ENCODE measurements around the gene CSE1L.
"Not testable (repeated sequence)": the region's sequence is repeated elsewhere in the genome, so short reads cannot be mapped to it uniquely, and the experiment has no call there.

CSE1L gene

DNA sequence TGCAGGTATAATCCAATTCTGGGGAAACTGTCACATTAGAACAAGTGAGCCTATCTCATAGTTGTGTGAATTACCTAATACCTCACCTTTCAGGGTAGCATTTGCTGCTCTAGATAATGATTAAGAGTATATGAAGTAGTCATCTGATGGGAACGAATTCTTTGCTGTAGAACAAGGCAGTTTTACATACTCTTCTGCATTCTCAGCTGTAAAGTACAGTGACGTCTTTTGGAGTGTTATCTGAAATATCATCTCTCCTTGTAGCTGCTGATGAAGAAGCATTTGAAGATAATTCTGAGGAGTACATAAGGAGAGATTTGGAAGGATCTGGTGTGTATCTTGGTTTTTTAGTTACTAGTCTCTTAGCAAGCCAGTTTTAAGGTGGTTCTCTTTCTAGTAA lies 28.4 kb downstream of the CSE1L start:
- DNase-seq: no peak

GRCh38 chr20:49078310-49078709 lies 32.2 kb downstream of the CSE1L start:
- DNase-seq: no peak

DNA sequence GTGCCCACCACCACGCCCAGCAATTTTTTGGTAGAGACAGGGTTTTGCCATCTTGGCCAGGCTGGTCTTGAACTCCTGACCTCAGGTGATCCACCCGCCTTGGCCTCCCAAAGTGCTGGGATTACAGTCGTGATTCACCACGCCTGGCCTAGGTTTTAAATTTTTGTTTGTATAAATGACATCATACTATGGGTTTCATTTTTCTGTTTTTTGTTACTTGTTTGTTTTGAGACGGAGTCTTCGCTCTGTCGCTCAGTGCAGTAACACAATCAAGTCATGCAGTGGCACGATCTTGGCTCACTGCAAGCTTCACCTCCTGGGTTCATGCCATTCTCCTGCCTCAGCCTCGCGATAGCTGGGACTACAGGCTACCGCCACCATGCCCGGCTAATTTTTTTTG lies 36.2 kb downstream of the CSE1L start:
- not testable (repeated sequence) for DNase-seq

DNA sequence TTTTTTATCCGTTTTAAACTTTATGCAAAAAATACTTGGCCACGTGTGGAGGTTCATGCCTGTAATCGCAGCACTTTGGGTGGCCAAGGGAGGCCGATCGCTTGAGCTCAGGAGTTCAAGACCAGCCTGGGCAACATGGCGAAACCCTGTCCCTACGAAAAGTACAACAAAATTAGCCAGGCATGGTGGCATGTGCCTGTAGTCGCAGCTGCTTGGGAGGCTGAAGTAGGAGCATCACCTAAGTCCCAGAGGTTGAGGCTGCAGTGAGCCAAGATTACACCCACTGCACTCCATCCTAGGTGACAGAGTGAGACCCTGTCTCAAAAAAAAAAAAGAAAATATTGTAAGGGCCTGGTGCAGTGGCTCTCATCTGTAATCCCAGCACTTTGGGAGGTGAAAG lies 45.0 kb downstream of the CSE1L start:
- no peak for DNase-seq

GRCh38 chr20:49091762-49092161 lies 45.6 kb downstream of the CSE1L start:
- DNase-seq: no peak

GRCh38 chr20:49096203-49096730 lies 50.2 kb downstream of the CSE1L start:
- no peak for DNase-seq

GRCh38 chr20:49097159-49097558 lies 51.0 kb downstream of the CSE1L start:
- DNase-seq: no peak

DNA sequence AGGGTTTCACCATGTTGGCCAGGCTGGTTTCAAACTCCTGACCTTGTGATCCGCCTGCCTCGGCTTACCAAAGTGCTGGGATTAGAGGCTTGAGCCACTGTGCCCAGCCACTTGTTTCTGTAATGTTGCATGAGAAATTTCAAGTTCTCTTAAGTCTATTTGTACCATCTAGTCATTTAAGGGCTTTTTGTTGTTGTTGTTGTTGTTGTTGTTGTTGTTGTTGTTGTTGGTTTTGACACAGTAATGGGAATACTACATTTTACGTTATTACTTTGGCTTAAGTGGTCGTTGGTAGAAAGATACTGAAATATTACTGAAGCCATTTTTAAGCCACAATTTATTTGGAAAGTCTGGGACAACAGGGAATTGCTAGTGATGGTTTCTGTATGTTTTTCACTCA lies 52.0 kb downstream of the CSE1L start:
- no peak for DNase-seq

DNA sequence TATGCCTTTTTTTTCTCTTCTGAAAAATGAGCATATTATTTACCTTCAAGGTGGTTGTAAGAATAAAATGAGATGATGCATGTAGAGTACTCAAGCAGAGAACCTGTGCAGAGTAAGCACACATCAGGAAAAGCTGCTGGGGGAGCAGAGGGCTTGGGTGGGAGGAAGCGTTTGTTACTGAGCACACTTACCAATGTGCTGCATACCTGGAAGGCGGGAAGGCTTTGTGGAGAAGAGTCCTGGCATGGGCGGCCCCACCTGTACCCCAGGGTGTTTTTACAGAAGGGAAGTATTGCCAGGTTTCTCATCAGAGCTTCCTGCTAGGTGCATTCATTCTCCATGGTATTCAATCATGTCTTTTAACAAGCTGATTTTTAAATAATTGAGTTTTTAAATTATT lies 52.9 kb downstream of the CSE1L start:
- no peak for DNase-seq

DNA sequence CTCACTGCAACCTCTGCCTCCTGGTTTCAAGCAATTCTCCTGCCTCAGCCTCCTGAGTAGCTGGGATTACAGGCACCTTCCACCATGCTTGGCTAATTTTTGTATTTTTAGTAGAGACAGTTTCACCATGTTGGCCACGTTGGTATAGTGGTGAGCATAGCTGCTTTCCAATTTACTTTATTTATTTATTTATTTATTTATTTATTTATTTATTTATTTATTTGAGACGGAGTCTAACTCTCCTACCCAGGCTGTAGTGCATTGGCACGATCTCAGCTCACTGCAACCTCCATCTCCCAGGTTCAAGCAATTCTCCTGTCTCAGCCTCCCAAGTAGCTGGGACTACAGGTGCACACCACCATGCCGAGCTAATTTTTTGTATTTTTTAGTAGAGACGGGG lies 54.2 kb downstream of the CSE1L start:
- DNase-seq: not testable (repeated sequence)

- no peak for DNase-seq
Observed at GRCh38 chr20:49100972-49101371, 54.9 kb downstream of the CSE1L start.

DNA sequence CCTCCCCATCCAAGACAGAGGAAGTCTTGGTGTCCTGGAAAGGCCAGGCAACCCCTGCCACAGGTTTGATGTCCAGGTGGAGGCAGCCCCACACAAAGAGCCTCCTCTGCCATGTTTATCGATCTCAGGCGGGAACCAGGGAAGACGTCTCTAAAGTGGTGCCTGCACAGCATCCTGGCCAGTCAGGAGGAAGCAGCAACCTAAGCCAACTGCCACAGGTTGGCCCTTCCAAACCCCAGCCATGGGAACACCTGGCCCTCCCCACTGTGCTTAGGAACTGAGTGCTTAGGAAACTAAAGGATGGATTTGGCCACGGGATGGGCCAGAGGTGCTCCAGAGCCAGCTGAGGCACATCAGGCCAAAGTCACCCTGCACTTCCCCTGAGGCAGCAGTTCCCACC lies 56.9 kb downstream of the CSE1L start:
- DNase-seq: no peak

DNA sequence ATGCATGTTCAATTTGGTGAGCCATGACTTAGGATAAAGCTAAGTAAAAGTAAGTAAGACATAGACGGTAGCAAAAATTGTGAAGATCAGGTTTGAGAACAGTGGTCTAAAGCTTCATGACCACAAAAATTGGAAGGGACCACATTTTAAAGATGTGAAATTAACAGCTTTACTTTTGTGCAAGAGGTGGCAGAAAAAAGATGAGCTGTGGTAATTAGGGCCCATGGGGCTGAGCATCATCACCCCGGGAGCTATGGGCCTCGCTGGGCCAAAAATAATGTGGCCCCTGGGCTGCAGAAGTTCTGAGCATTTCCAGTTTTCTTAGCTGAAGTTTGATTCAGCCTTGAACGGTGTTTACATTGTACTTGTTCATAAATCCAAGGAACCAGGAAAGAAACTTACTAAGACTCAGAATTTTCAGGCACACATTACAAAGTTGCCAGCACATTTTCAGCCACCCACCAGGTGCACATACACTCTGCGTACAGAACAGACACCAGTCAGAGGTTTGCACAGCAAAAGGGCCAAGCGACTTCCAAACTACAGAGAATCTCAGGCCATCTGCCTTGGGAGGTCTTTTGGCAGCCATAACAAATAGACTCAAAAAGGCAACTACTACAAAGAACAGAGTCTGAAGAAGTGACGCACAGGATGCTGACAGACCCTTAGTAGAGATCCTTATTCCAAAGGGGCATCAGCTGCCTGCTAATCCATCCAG lies 57.7 kb downstream of the CSE1L start:
- no peak for DNase-seq

DNA sequence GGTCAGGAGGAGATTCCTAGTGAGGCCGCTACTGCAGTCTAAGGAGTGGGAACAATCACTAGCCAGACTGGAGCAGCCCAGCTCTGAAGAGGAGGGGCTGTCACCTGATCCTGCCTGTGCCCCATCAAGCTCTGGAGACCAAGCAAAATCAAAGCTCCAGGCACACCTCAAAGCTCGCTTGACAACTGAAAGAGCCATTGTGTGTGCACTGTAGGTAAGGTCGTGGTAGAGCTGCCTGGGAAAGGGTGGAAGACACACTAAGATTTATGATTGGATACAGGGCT lies 58.2 kb downstream of the CSE1L start:
- DNase-seq: peak; percentile 21

DNA sequence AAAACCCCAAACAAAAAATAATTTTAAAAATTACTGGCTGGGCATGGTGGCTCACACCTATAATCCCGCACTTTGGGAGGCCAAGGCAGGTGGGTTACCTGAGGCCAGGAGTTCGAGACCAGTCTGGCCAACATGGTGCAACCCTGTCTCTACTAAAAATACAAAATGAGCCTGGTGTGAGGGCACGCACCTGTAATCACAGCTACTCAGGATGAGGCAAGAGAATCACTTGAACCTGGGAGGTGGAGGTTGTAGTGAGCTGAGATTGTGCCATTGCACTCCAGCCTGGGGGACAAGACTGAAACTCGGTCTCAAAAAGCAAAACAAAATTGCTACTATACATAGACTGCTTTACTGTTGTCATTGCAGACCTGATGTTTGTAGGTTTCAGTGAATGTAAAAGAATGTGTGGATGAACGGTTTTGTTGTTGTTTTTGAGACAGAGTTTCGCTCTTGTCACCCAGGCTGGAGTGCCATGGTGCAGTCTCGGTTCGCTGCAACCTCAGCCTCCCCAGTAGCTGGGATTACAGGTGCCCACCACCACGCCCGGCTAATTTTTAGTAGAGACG lies 59.0 kb downstream of the CSE1L start:
- DNase-seq: not testable (repeated sequence)

GRCh38 chr20:49106328-49106727 lies 60.2 kb downstream of the CSE1L start:
- no peak for DNase-seq

GRCh38 chr20:49110767-49111694 lies 64.9 kb downstream of the CSE1L start:
- DNase-seq: no peak

DNA sequence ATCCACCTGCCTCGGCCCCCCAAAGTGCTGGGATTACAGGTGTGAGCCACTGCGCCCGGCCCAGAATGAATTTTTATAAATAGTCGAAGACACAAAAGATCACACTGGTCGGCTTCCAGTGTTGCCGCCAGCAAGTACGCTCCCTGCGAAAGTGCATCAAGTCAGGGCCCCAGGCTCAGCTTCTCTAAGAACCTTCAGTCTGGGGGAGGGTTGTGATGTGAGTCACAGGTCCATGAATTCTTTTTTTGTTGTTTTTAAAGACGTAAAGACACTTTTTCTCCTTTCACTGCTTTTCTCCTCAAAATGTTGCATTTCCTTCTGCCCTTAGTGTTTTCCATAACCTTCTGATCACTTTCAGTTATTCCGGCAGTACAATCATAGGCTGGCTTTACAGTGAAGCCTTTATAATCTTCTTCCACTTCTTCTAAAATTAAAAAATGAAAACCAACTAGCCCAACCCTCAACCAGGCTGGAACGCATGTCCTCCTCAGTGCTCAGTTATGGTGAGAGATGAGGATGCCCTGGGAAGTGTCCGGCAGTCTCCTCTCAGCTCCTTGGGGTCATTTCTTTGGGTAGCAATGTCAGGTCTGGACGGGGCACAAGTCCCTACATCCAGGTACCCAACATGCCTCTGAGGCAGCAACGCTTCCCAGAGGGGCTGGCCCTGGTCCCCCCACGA lies 66.6 kb downstream of the CSE1L start:
- DNase-seq: no peak

GRCh38 chr20:49115564-49115963 lies 69.5 kb downstream of the CSE1L start:
- DNase-seq: no peak

DNA sequence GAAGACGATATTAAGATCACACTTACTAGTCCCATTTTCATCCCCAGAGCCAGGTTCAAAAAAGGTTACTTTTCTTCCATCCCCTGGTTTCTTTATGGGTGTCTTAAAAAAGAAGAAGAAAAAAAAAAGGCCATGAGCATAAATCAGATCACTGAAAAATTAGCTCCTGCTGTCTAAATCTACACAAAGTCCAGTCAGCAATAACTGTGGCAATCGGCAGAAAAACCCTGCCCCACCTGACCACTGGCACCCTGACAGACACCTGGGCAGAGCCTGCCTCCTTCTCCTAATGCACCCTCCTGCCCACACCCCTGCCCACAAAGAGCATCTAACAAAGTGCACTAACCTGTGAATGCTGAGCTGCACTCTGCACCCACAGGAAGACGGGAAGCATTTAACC lies 72.2 kb downstream of the CSE1L start:
- no peak for DNase-seq

- DNase-seq: no peak
Observed at GRCh38 chr20:49119988-49120387, 73.9 kb downstream of the CSE1L start.

DNA sequence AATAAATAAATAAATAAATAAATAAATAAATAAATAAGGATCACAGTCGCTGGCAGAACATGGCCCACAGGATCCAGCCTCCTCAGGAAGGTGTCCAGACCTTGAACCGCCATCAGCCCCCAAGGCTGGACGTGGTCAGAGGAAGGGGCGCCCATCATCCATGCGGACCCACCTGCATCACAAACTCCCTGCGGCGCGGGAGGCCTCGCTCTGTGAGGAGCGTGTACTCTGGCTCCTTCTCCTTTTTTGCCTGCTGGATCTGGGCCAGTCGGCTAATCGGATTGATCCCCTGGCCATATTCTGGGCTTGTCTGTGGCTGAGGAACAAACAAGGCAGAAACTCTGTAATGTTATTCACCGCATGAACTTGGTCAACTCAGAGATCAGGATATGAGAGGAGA lies 76.8 kb downstream of the CSE1L start:
- no peak for DNase-seq

- no peak for DNase-seq
Observed at GRCh38 chr20:49123982-49124381, 77.9 kb downstream of the CSE1L start.
